BE2C (cell line): ENCODE data around the gene MEGF11.

Experiments
- DNase-seq: peaks from one replicate; pipeline ENCODE4 v3.0.0-alpha.2; 2020
- H3K27me3 ChIP-seq: fragments of 250-450 bp; sonication (Bioruptor Pico); 2 replicates; pipeline ENCODE4 v1.5.1; 2020; ENCODE audit warnings: mild to moderate bottlenecking
- H3K36me3 ChIP-seq: fragments of 250-450 bp; sonication (Bioruptor Pico); 2 replicates; pipeline ENCODE4 v1.5.1; 2020; ENCODE audit warnings: mild to moderate bottlenecking
- H3K4me1 ChIP-seq: fragments of 250-450 bp; sonication (Bioruptor Pico); 2 replicates; pipeline ENCODE4 v1.5.1; 2020
- H3K4me3 ChIP-seq: 2 replicates; pipeline ENCODE4 v1.5.1; 2011; ENCODE audit warnings: low read depth, low read length
- H3K9me3 ChIP-seq: fragments of 250-450 bp; sonication (Bioruptor Pico); 2 replicates; pipeline ENCODE4 v1.5.1; 2020
- TF ChIP-seq, protein P1 (sequence below): IDR thresholded peaks from 2 replicates; pipeline ENCODE4 v1.5.1; 2012; ENCODE audit warnings: mild to moderate bottlenecking, low read depth, low read length

MEGF11 gene

DNA sequence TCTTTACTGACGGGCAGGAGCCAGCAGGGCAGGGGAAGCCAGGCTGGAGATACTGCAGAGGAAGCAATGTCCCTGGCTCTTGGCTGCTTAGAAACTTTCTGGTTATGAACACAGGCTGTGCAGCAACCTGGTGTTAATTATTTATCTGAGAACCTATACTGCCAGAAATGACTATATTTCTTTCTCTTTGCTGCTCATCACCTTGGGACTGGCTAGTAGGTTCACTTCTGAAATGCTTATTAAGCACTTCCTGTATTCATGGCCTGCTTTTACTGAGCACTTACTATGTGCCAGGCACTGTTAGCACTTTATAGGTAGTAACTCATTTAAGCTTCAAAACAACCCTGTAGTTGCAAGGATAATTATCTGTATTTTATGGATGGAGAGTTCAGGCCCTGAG lies 326.7 kb downstream of the MEGF11 start:
- DNase-seq = no peak
- no peak overlapping the region for H3K4me3 ChIP-seq
- TF ChIP-seq, protein P1, sequence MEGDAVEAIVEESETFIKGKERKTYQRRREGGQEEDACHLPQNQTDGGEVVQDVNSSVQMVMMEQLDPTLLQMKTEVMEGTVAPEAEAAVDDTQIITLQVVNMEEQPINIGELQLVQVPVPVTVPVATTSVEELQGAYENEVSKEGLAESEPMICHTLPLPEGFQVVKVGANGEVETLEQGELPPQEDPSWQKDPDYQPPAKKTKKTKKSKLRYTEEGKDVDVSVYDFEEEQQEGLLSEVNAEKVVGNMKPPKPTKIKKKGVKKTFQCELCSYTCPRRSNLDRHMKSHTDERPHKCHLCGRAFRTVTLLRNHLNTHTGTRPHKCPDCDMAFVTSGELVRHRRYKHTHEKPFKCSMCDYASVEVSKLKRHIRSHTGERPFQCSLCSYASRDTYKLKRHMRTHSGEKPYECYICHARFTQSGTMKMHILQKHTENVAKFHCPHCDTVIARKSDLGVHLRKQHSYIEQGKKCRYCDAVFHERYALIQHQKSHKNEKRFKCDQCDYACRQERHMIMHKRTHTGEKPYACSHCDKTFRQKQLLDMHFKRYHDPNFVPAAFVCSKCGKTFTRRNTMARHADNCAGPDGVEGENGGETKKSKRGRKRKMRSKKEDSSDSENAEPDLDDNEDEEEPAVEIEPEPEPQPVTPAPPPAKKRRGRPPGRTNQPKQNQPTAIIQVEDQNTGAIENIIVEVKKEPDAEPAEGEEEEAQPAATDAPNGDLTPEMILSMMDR = no peak

DNA sequence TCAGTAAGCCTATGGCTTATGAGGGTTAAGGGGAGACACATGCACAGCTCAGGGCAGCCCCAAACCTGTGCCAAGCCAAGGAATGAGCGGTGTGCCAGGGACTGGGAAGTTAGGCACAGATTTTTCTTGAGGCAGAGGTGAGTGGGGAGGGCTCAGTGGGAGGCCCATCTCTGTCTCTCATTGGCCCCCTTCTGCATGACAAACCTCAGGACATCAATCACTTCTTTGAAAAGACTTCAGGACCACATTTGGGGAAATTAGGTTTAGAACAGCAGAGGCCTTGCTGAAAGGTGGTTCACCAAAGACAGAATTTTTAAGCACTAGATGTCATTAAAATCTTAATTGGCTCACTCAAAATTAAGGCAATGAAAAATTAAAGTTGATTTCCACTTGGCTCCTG lies 327.1 kb downstream of the MEGF11 start:
- Histone ChIP-seq H3K27me3 (no peaks in the 10 kb centered on the region), H3K36me3 (no peaks in the 10 kb centered on the region), H3K4me1 (no peaks in the 10 kb centered on the region), H3K9me3 (no peaks in the 10 kb centered on the region), H3K4me3 (no peak overlapping the region)
- TF ChIP-seq, protein P1 = no peak
- DNase-seq = no peak

More for the DNA sequence above, 326.7 kb downstream of the MEGF11 start:
- H3K36me3 ChIP-seq = no peaks in the 10 kb centered on the region
- no peaks in the 10 kb centered on the region for H3K9me3 ChIP-seq
- H3K27me3 ChIP-seq = no peaks in the 10 kb centered on the region
- no peaks in the 10 kb centered on the region for H3K4me1 ChIP-seq

DNA sequence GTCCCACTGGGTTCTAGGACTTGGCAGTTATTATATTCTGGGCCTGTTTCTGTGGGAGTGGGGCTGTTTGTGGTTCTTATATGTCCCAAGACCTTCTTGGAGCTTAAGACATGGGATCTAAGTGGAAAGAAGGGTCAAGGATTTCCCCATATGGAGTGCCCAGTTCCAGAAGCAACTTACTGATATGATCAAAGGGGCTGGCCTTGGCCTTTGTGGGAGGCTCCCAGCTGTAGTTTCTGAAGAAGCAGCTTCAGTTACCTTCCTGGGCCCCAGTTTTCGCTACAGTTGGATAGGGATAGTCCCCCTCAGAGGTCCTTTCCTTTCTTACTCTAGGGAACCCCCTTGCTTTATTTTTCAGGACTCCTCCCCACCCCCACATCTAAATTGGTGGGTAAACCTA lies 328.2 kb downstream of the MEGF11 start:
- no peaks in the 10 kb centered on the region for H3K4me1 ChIP-seq
- TF ChIP-seq, protein P1 = no peak
- no peaks in the 10 kb centered on the region for H3K36me3 ChIP-seq
- DNase-seq = no peak
- H3K9me3 ChIP-seq = no peaks in the 10 kb centered on the region
- H3K27me3 ChIP-seq = no peaks in the 10 kb centered on the region
- no peak overlapping the region for H3K4me3 ChIP-seq

GRCh38 chr15:65924004-65924403 lies 329.5 kb downstream of the MEGF11 start:
- no peaks in the 10 kb centered on the region for H3K27me3 ChIP-seq
- TF ChIP-seq, protein P1 = no peak
- no peak overlapping the region for H3K4me3 ChIP-seq
- H3K9me3 ChIP-seq = no peaks in the 10 kb centered on the region
- no peak for DNase-seq
- no peaks in the 10 kb centered on the region for H3K4me1 ChIP-seq
- no peaks in the 10 kb centered on the region for H3K36me3 ChIP-seq

DNA sequence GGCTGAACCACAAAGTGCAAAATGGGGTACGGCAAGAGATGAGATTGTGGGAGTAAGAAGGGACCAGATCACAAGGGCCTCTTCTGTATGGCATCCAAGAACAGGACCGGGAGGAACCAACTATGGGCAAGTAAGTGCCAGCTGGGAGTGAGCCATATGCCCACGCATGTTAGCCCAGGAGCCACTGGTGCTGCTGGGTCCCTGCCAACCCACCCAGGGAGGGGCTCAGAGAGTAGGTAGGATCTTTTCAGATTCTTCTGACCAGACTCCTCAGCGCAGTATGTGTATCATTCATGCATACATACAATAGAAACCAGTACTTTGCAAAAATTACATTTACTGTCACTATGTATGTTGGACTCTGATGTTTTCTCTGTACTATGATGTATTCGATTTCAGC lies 330.3 kb downstream of the MEGF11 start:
- TF ChIP-seq, protein P1 = no peak
- DNase-seq = no peak
- Histone ChIP-seq H3K36me3 (no peaks in the 10 kb centered on the region), H3K4me1 (no peaks in the 10 kb centered on the region), H3K27me3 (no peaks in the 10 kb centered on the region), H3K4me3 (no peak overlapping the region), H3K9me3 (no peaks in the 10 kb centered on the region)

- TF ChIP-seq, protein P1 = no peak
- no peaks in the 10 kb centered on the region for H3K4me1 ChIP-seq
- H3K36me3 ChIP-seq = no peaks in the 10 kb centered on the region
- no peaks in the 10 kb centered on the region for H3K27me3 ChIP-seq
- H3K9me3 ChIP-seq = no peaks in the 10 kb centered on the region
- DNase-seq = no peak
- H3K4me3 ChIP-seq = no peak overlapping the region
Measured at GRCh38 chr15:65922621-65923020, 330.9 kb downstream of the MEGF11 start.
